Activated T-cell treated with anti-CD3 and anti-CD28 coated beads, Interleukin-2, amount 50 U/mL, for 24 hours (primary cell): ENCODE measurements around the gene EFCAB11.

Experiments used
- DNase-seq: peaks from one replicate; pipeline ENCODE4 v3.0.0-alpha.2; 2020
- H3K27ac Mint-ChIP-seq: 2 replicates; pipeline ENCODE4 v1.8.0; 2020; ENCODE audit warnings: mild to moderate bottlenecking, mixed read lengths
- H3K27me3 Mint-ChIP-seq: 2 replicates; pipeline ENCODE4 v1.8.0; 2020; ENCODE audit warnings: mixed read lengths
- H3K36me3 Mint-ChIP-seq: 2 replicates; pipeline ENCODE4 v1.8.0; 2020; ENCODE audit warnings: low read depth, mixed read lengths
- H3K4me1 Mint-ChIP-seq: 2 replicates; pipeline ENCODE4 v1.8.0; 2020; ENCODE audit warnings: low read depth, mixed read lengths
- H3K4me3 Mint-ChIP-seq: 2 replicates; pipeline ENCODE4 v1.8.0; 2020; ENCODE audit warnings: mild to moderate bottlenecking, moderate library complexity, mixed read lengths
- H3K9me3 Mint-ChIP-seq: 2 replicates; pipeline ENCODE4 v1.8.0; 2020; ENCODE audit warnings: mixed read lengths

Gene EFCAB11

DNA sequence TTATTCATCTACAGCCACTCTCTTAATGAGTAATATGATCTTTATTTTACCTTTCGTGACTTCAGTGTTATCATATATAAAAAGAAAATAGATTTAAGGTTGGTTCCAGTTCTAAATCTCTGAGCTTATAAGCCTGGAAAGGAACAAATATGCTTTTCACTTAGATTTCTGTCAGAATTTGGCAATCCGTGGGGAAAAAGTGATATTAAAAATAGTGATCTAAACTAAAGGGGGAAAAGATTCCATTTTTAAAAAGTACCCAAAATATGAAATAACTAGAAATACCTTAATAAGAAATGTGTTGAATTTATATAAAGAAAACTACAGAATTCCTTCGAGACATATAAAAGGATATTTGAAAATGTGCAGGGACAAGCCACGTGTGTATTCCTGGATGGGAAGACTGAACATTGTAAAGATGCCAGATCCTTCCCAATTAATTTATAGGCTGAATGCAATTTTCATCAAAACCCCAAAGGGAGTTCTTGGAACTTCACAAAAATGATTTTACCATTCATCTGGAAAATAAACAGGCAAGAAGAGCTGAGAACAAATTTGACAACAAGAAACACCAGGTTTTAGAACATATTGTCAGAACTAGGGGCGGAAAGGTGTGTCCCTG is 142.5 kb downstream of the EFCAB11 start:
- no peak for DNase-seq
- Mint-ChIP-seq H3K27me3 (peaks cover 3% of the 10 kb centered on the region), H3K36me3 (no peaks in the 10 kb centered on the region), H3K27ac (no peak overlapping the region), H3K4me3 (no peak overlapping the region), H3K4me1 (no peaks in the 10 kb centered on the region), H3K9me3 (no peaks in the 10 kb centered on the region)

DNA sequence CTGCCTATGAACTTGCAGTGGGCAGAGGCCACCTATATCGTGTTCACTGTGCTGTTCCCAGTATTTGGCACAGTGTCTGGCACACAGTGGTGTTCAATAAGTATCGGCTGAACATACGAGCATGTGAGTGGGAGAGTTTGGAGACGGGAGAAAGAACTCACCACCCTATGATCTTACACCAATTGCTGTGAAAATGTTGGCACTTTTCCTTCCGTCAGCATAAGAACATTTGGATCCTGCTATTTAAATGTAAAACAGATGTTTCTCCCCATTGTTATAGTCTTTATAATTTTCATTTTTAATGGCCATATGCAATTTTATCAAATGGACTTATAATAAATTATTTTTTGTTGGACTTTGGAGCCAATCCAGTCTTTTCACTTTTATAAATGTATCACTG is 144.4 kb downstream of the EFCAB11 start:
- Mint-ChIP-seq H3K36me3 (no peaks in the 10 kb centered on the region), H3K4me3 (no peak overlapping the region), H3K27me3 (peaks cover 3% of the 10 kb centered on the region), H3K27ac (no peak overlapping the region), H3K4me1 (no peaks in the 10 kb centered on the region), H3K9me3 (no peaks in the 10 kb centered on the region)
- no peak for DNase-seq

DNA sequence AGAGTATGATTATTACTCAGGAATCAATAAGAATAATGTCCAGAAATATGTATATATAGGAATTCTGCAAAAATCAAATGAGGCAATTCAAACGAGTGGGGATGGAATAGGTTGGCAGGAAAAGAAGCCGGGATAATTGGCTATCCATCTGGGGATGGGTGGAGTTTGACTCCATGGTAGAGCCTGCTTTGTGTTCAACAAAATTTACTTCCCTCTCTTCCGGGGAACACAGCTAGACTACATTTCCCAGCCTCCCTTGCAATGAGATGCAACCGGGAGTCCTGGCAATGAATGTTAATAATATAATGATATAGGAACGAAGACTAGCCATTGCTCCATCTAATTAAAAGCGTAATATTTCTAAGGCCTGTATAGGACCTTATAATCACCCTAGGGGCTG is 146.6 kb downstream of the EFCAB11 start:
- DNase-seq: no peak
- Mint-ChIP-seq H3K27ac (no peak overlapping the region), H3K36me3 (no peaks in the 10 kb centered on the region), H3K4me1 (no peaks in the 10 kb centered on the region), H3K27me3 (no peaks in the 10 kb centered on the region), H3K9me3 (no peaks in the 10 kb centered on the region), H3K4me3 (no peak overlapping the region)

DNA sequence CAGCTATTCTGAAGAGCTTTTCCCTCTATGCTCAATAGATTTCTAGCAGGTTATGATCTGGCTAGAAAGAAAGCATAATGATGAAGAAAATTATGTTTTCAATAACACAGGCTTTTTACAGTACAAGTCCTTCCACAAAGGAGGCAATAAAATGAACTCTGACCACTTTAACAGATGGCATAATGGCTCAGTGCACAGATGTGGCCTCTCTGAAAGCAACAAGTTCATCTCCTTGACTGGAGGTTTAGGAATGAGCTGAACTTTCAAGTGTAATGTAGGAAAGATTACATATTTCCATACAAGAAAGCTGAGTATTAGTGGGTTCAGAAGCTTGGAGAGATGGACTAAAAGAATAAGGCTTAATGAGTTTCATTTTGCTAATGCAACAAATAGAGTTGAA is 147.4 kb downstream of the EFCAB11 start:
- H3K36me3 Mint-ChIP-seq: no peaks in the 10 kb centered on the region
- no peak overlapping the region for H3K27ac Mint-ChIP-seq
- no peaks in the 10 kb centered on the region for H3K27me3 Mint-ChIP-seq
- no peaks in the 10 kb centered on the region for H3K9me3 Mint-ChIP-seq
- no peak for DNase-seq
- no peaks in the 10 kb centered on the region for H3K4me1 Mint-ChIP-seq
- no peak overlapping the region for H3K4me3 Mint-ChIP-seq

DNA sequence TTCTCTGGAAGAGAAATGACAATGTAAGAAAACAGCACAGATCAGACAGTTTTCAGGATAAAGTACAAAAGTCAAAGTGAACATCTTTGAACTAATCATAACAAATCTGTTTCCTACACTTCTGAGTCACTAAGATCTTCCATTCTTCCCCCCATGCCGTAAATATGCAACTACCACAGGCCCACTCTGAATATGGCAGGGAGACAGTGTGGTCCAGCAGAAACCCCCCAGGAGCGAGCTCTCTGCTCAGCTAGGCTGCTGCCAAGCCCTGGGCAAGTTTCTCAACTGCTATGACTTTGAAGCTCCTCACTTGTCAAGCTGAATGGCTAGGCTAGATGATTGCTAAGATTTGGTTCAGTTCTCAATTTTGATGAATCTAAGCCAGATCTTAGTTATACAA is 148.1 kb downstream of the EFCAB11 start:
- Mint-ChIP-seq H3K27ac (no peak overlapping the region), H3K4me1 (no peaks in the 10 kb centered on the region), H3K4me3 (no peak overlapping the region), H3K27me3 (no peaks in the 10 kb centered on the region), H3K9me3 (no peaks in the 10 kb centered on the region), H3K36me3 (no peaks in the 10 kb centered on the region)
- no peak for DNase-seq

DNA sequence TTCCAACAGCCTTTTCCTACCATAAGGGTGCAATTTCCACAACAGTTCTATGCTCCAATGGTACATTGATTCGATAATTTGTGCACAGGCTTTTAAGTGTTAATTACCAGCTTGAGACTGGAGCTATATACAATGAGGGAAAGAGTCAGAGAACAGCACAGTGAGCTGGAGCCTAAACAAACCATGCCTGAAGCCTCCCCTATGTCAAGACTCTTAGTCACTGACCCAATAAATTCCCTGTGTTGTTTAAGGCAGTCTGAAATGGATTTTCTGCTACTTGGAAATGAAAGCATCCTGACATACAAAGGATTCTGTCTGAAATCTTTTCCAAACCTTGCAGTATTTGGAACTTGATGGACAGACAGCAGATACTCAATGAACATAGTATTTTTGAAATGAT is 149.0 kb downstream of the EFCAB11 start:
- Mint-ChIP-seq H3K9me3 (no peaks in the 10 kb centered on the region), H3K4me3 (no peak overlapping the region), H3K27me3 (no peaks in the 10 kb centered on the region), H3K27ac (no peak overlapping the region), H3K4me1 (no peaks in the 10 kb centered on the region), H3K36me3 (no peaks in the 10 kb centered on the region)
- no peak for DNase-seq

DNA sequence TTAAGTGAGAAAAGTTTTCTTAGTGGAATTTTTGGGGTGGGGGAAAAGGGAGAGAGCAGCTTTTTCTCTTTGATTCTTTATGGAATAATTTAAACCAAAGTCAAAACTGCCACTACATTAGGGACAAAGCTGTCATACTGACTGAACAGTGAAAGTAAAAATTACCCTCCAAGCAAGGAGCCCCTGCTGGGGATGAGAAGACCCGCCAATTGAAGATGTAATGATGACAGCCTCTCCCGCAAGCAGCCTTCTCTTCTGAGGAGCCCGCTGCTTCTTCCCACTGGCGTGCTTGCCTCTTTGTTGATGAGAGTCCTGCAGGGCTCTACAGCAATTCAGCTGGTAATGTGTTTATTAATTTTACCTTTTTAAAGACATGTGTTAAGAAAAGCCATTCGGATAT is 151.0 kb downstream of the EFCAB11 start:
- no peaks in the 10 kb centered on the region for H3K9me3 Mint-ChIP-seq
- no peak overlapping the region for H3K4me3 Mint-ChIP-seq
- H3K4me1 Mint-ChIP-seq: no peaks in the 10 kb centered on the region
- no peak overlapping the region for H3K27ac Mint-ChIP-seq
- no peak for DNase-seq
- H3K36me3 Mint-ChIP-seq: no peaks in the 10 kb centered on the region
- no peaks in the 10 kb centered on the region for H3K27me3 Mint-ChIP-seq

DNA sequence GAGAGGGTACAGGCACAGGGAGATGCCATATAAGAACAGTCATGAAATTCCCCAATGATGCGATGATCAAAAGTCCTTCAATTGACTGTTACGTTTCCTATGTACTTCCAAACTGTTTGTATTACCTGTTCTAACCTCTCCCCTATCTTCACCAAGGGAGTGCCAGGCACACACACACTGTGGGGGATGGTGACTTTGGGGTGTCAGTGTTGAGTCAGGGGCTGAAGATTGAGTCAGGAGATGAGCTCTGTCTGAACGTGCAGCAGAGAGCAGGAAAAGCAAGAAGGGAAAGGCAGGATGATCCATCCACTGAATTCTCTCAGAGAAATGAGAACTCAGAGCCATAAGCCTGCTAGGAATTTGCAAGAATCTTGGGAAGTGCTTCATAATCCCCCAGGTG is 153.4 kb downstream of the EFCAB11 start:
- no peak for DNase-seq
- no peak overlapping the region for H3K4me3 Mint-ChIP-seq
- H3K27me3 Mint-ChIP-seq: no peaks in the 10 kb centered on the region
- H3K4me1 Mint-ChIP-seq: no peaks in the 10 kb centered on the region
- H3K9me3 Mint-ChIP-seq: no peaks in the 10 kb centered on the region
- H3K36me3 Mint-ChIP-seq: no peaks in the 10 kb centered on the region
- no peak overlapping the region for H3K27ac Mint-ChIP-seq

DNA sequence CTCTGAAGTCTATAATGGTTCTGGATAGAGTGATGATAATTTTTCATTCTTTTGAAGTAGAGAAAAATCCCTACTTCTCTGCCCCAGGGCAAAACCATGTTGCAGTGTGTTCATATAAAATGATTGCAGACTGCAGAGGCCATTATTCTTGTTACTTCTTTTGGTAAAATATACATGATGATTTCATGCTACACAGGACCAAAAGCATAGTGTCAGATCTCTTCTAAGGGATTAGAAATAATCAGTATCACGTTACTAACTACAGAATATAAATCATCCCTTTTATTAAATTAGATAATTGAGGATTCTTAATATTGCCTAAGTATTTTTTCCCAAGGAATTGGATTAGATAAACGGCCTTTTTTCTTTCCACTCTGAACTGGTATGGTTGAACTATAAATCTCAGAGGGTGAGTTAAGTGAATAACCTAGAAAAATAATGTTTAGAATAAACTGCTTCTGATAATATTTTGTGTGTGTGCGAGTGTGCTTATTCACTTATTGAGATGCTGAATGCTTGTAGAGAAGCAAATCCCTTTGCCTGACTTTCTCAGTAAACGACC is 156.2 kb downstream of the EFCAB11 start:
- H3K36me3 Mint-ChIP-seq: no peaks in the 10 kb centered on the region
- H3K4me1 Mint-ChIP-seq: no peaks in the 10 kb centered on the region
- no peaks in the 10 kb centered on the region for H3K27me3 Mint-ChIP-seq
- no peaks in the 10 kb centered on the region for H3K9me3 Mint-ChIP-seq
- no peak overlapping the region for H3K27ac Mint-ChIP-seq
- no peak overlapping the region for H3K4me3 Mint-ChIP-seq
- DNase-seq: no peak

DNA sequence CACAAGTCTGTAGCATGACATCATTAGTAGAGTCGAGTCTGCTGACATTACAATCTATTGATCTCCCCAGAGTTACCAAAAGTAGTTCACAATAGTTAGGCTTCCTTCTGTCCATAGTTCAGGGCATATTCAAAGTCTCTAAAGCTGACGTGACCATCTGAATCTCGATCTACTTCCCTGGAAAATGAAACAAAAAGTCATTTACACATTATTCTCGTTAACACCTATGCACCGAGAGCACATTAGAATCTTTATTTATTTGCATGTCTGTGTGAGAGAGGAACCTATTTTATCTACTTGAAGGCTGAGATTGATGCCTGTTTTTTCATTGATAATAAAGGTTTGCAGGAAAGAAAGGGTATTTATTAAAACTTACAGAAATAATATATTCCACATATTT is 157.4 kb downstream of the EFCAB11 start:
- no peak overlapping the region for H3K4me3 Mint-ChIP-seq
- no peaks in the 10 kb centered on the region for H3K4me1 Mint-ChIP-seq
- no peak overlapping the region for H3K27ac Mint-ChIP-seq
- H3K27me3 Mint-ChIP-seq: no peaks in the 10 kb centered on the region
- no peaks in the 10 kb centered on the region for H3K9me3 Mint-ChIP-seq
- no peaks in the 10 kb centered on the region for H3K36me3 Mint-ChIP-seq
- no peak for DNase-seq

DNA sequence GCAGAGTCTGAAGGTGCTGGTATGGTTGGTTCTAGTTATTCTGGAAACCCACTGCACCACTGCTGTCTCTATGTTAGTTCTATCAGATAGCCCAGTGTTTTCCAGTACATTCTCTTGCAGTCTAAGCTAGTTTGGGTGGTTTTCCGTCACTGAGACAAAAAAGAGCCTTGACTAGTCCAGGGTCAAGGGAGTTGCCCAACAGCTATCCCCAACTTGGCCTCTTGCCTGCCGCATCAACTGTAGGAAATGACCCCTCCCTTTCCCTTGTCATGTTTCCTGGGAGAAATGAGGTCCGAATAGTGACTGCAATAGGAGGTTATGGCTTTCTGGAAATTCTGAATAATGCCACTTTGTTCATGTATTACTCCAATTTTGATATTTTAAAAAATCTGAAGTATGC is 160.4 kb downstream of the EFCAB11 start:
- H3K9me3 Mint-ChIP-seq: no peaks in the 10 kb centered on the region
- H3K4me3 Mint-ChIP-seq: no peak overlapping the region
- H3K4me1 Mint-ChIP-seq: no peaks in the 10 kb centered on the region
- DNase-seq: no peak
- no peaks in the 10 kb centered on the region for H3K27me3 Mint-ChIP-seq
- H3K27ac Mint-ChIP-seq: no peak overlapping the region
- H3K36me3 Mint-ChIP-seq: no peaks in the 10 kb centered on the region

DNA sequence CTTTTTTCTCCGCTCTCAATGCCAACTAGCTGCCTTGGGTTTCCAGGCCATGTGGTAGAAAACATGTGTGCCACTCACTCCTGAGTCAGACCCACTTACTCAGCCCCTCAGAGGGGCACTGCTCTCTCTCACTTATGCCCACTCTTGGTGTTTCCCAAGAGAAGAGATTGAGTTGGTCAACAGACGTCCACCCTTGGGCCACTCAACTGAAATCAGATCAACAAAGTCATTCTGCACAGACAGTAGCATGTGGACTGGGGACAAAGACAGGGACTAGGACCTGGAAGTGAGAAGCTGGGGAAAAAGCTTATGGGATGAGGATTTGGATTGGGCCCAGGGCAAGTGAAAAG is 161.2 kb downstream of the EFCAB11 start:
- no peaks in the 10 kb centered on the region for H3K4me1 Mint-ChIP-seq
- no peak overlapping the region for H3K27ac Mint-ChIP-seq
- no peaks in the 10 kb centered on the region for H3K36me3 Mint-ChIP-seq
- no peak overlapping the region for H3K4me3 Mint-ChIP-seq
- no peaks in the 10 kb centered on the region for H3K27me3 Mint-ChIP-seq
- H3K9me3 Mint-ChIP-seq: no peaks in the 10 kb centered on the region
- DNase-seq: no peak

DNA sequence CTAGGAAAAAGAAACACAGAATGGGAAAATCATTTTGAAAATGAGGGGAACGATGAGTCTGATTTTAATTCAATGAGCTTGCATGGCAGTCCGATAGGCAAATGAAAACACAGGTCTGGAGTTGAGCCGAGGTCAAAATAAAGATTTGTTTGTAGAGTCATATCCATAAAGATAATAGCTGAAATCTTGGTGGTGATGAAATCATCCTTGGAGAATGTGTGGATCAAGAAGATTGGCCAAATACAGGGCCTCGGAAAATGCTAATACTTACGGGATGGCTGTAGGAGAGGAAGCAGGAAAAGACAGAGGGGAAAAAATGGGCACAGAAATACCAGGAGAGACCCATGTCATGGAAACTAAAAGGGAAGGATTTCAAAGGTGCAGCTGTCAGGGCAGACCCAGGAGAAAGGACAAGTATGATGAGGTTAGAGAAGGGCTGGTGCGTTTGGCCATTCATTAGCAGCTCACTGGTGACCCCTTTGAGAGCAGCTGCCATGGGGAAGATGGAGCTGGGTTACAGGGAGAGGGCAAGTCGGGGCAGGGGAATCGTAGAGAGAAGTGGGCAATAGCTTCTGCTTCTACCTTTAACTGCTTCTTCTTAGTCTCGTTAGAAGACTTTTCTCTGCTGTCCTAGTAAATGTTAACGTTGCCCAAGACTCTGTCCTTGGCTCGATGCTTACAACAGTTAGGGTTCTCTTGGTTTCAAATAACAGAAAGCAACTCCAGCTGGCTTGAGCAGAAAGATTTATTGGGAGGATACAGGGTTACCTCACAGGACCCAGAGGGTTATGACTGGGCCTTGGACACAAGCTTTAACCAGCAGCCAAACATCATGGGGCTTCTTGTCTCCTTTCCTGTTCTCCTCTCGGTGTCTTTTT is 161.8 kb downstream of the EFCAB11 start:
- Mint-ChIP-seq H3K4me1 (no peaks in the 10 kb centered on the region), H3K27me3 (no peaks in the 10 kb centered on the region), H3K9me3 (no peaks in the 10 kb centered on the region), H3K36me3 (no peaks in the 10 kb centered on the region), H3K4me3 (no peak overlapping the region), H3K27ac (no peak overlapping the region)
- DNase-seq: no peak

DNA sequence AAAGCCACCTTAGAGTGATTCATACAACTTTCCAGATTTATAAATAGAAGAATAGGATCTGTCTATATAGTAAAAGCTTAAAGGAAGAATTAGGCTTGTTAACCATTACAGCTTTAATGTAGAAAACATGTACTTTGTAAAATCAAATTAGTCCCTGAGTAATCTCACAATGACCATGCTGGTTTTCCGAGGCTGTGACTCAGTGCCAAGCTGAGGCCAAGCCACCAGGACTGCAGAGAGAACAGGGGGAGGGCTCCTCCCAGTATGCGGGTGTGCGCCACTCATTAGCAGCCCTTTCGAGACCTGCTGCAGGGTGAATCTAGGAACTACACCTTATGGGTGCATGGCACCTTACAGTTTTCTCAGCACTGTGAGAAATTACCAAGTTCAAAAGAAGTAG is 167.0 kb downstream of the EFCAB11 start:
- H3K4me3 Mint-ChIP-seq: no peak overlapping the region
- no peaks in the 10 kb centered on the region for H3K9me3 Mint-ChIP-seq
- no peak for DNase-seq
- no peak overlapping the region for H3K27ac Mint-ChIP-seq
- H3K4me1 Mint-ChIP-seq: no peaks in the 10 kb centered on the region
- no peaks in the 10 kb centered on the region for H3K36me3 Mint-ChIP-seq
- H3K27me3 Mint-ChIP-seq: no peaks in the 10 kb centered on the region

DNA sequence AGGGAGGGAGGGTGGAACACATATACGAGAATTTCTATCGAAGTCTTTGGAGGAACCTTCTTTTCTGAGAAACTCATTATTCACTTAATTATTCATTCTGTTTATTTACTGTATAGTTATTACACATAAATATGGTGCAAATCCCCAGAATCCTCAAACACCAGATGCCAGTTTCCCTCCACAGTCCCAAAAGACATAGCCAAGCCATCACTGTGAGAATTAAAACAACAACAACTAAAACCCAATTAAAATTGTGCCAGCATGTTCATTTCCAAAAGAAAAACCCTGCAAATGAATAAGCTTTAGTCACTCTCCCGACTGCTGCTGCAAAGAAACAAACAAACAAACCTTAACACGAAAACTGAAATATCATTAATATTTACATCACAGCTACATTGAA is 173.5 kb downstream of the EFCAB11 start:
- Mint-ChIP-seq H3K4me1 (no peaks in the 10 kb centered on the region), H3K27ac (no peak overlapping the region), H3K27me3 (no peaks in the 10 kb centered on the region), H3K4me3 (no peak overlapping the region), H3K36me3 (no peaks in the 10 kb centered on the region), H3K9me3 (no peaks in the 10 kb centered on the region)
- DNase-seq: no peak
